Uterus (tissue), 2 donors: Measurements from ENCODE around the gene KLHDC4.

Source experiments
- CTCF ChIP-seq, 4 experiments: fragments of 200-600 bp in 2 of 4; fragments of 450-650 bp in 2 of 4; sonication (generic) in 2 of 4; IDR thresholded peaks; one replicate each; pipeline ENCODE4 v1.5.1; 2016 to 2019; ENCODE audit warnings: antibody characterized with exemption in 4 of 4, mild to moderate bottlenecking in 2 of 4, moderate library complexity in 1 of 4
- POLR2A ChIP-seq, 2 donors: fragments of 450-650 bp; IDR thresholded peaks; one replicate each; pipeline ENCODE4 v1.6.1; 2016; ENCODE audit warnings: antibody characterized with exemption in 2 of 2, mild to moderate bottlenecking in 1 of 2, moderate library complexity in 1 of 2

- TF ChIP-seq CTCF (IDR thresholded peaks at IDR 0.05) (no peak), POLR2A (IDR thresholded peaks at IDR 0.05) (no peak)
These were observed 950 bp downstream of the KLHDC4 start for GRCh38 chr16:87764600-87765472.
